Right lobe of liver (tissue), 4 donors: ENCODE measurements around the gene SLC25A45.

Experiments
- CTCF ChIP-seq, 4 donors: fragments of 200-600 bp in 3 of 4; fragments of 450-650 bp in 1 of 4; IDR thresholded peaks; one replicate each; pipeline versions ENCODE4 v1.5.1 to v1.8.0; 2016 to 2022; ENCODE audit warnings: antibody characterized with exemption in 4 of 4, mild to moderate bottlenecking in 2 of 4
- POLR2A ChIP-seq: fragments of 450-650 bp; IDR thresholded peaks from one replicate; pipeline ENCODE4 v1.6.1; 2017; ENCODE audit warnings: antibody characterized with exemption, mild to moderate bottlenecking
- donor health status: DM: no; HTN: no; CAD: no.
- donor health status: DM: no; HTN: no; CAD: no.
- donor health status: DM: no; HTN: yes; CAD: no.

- TF ChIP-seq CTCF (IDR thresholded peaks at IDR 0.05) (no peak), POLR2A (no peak)
Observed at GRCh38 chr11:65373839-65374580, 8.4 kb downstream of the SLC25A45 start.
